Subcutaneous abdominal adipose tissue (tissue), 5 donors: ENCODE results near the gene GMEB2.
A peak's percentile ranks its signal among the peaks of the same experiment; 100 is the strongest.
"Not testable (repeated sequence)": the region's sequence is repeated elsewhere in the genome, so short reads cannot be mapped to it uniquely, and the experiment has no call there.

Experiments used
- H3K27ac ChIP-seq: one replicate; pipeline ENCODE4 v1.7.0; 2013; ENCODE audit warnings: low read depth, mild to moderate bottlenecking, inconsistent platforms, low read length, moderate library complexity
- H3K27me3 ChIP-seq, 5 donors: one replicate each; pipeline ENCODE4 v1.7.0; 2013; ENCODE audit warnings: low read length in 5 of 5, inconsistent platforms in 1 of 5; ENCODE audit not compliant: control insufficient read depth in 5 of 5, insufficient read depth in 4 of 5
- H3K36me3 ChIP-seq, 5 donors: one replicate each; pipeline ENCODE4 v1.7.0; 2013; ENCODE audit warnings: low read length in 5 of 5; ENCODE audit not compliant: control insufficient read depth in 5 of 5, insufficient read depth in 5 of 5
- H3K4me1 ChIP-seq, 5 donors: one replicate each; pipeline ENCODE4 v1.7.0; 2013; ENCODE audit warnings: low read length in 5 of 5, mild to moderate bottlenecking in 3 of 5, moderate library complexity in 1 of 5; ENCODE audit not compliant: control insufficient read depth in 5 of 5, insufficient read depth in 5 of 5
- H3K4me3 ChIP-seq, 5 donors: one replicate each; pipeline ENCODE4 v1.7.0; 2013; ENCODE audit warnings: low read length in 5 of 5, low read depth in 1 of 5
- H3K9ac ChIP-seq, 5 donors: one replicate each; pipeline ENCODE4 v1.7.0; 2013; ENCODE audit warnings: low read length in 5 of 5, mild to moderate bottlenecking in 4 of 5, moderate library complexity in 3 of 5
- H3K9me3 ChIP-seq, 5 donors: one replicate each; pipeline ENCODE4 v1.7.0; 2013; ENCODE audit warnings: low read length in 5 of 5; ENCODE audit not compliant: control insufficient read depth in 5 of 5
- donor health status: healthy.
- donor health status: healthy.
- donor health status: healthy.
- donor health status: healthy.
- donor health status: healthy.

Gene GMEB2

GRCh38 chr20:63640686-63641085 lies 13.8 kb upstream of the GMEB2 start:
- not testable (repeated sequence) for H3K27ac ChIP-seq, H3K9me3 ChIP-seq, H3K9ac ChIP-seq, H3K27me3 ChIP-seq, H3K36me3 ChIP-seq
- peak overlapping the region in 2 of 5 donors; percentile 26 to 34 for H3K4me3 ChIP-seq
- H3K4me1 ChIP-seq, result peaks cover 0 to 24% (median 13%) of the 10 kb centered on the region in 5 donors

GRCh38 chr20:63640086-63640485 lies 13.2 kb upstream of the GMEB2 start:
- peaks cover 0 to 4% (median 0%) of the 10 kb centered on the region in 5 donors for H3K36me3 ChIP-seq
- H3K4me1 ChIP-seq, result peaks cover 0 to 24% (median 13%) of the 10 kb centered on the region in 5 donors
- no peak overlapping the region for H3K27ac ChIP-seq
- no peak overlapping the region for H3K9ac ChIP-seq
- peaks cover 0 to 3% (median 0%) of the 10 kb centered on the region in 5 donors for H3K27me3 ChIP-seq
- no peaks in the 10 kb centered on the region for H3K9me3 ChIP-seq
- peak overlapping the region in 3 of 5 donors; percentile 11 to 38 (median 37) for H3K4me3 ChIP-seq

GRCh38 chr20:63639093-63639975 lies 12.4 kb upstream of the GMEB2 start:
- Histone ChIP-seq H3K4me1 (peaks cover 0 to 24% (median 13%) of the 10 kb centered on the region in 5 donors), H3K36me3 (peaks cover 0 to 4% (median 0%) of the 10 kb centered on the region in 5 donors), H3K27me3 (peaks cover 0 to 3% (median 0%) of the 10 kb centered on the region in 5 donors), H3K9ac (no peak overlapping the region), H3K4me3 (peak overlapping the region in 3 of 5 donors; percentile 11 to 38 (median 37)), H3K27ac (no peak overlapping the region), H3K9me3 (no peaks in the 10 kb centered on the region)

- Histone ChIP-seq H3K9me3 (no peaks in the 10 kb centered on the region), H3K4me1 (peaks cover 0 to 19% (median 6%) of the 10 kb centered on the region in 5 donors), H3K27ac (no peak overlapping the region), H3K4me3 (no peak overlapping the region), H3K36me3 (no peaks in the 10 kb centered on the region), H3K27me3 (no peaks in the 10 kb centered on the region), H3K9ac (no peak overlapping the region)
Observed at GRCh38 chr20:63636752-63637628, 10.1 kb upstream of the GMEB2 start.

GRCh38 chr20:63635431-63636141 lies 8.7 kb upstream of the GMEB2 start:
- Histone ChIP-seq H3K9me3 (no peaks in the 10 kb centered on the region), H3K4me3 (no peak overlapping the region), H3K36me3 (no peaks in the 10 kb centered on the region), H3K9ac (no peak overlapping the region), H3K27ac (no peak overlapping the region), H3K4me1 (peaks cover 0 to 19% (median 4%) of the 10 kb centered on the region in 5 donors), H3K27me3 (no peaks in the 10 kb centered on the region)

GRCh38 chr20:63633732-63634131 lies 6.8 kb upstream of the GMEB2 start:
- H3K27ac ChIP-seq, result no peak overlapping the region
- no peaks in the 10 kb centered on the region for H3K27me3 ChIP-seq
- no peak overlapping the region for H3K9ac ChIP-seq
- H3K36me3 ChIP-seq, result no peaks in the 10 kb centered on the region
- H3K9me3 ChIP-seq, result no peaks in the 10 kb centered on the region
- peaks cover 0 to 7% (median 5%) of the 10 kb centered on the region in 5 donors for H3K4me1 ChIP-seq
- no peak overlapping the region for H3K4me3 ChIP-seq

GRCh38 chr20:63631426-63631825 lies 4.5 kb upstream of the GMEB2 start:
- H3K4me3 ChIP-seq, H3K27ac ChIP-seq, H3K9me3 ChIP-seq, H3K9ac ChIP-seq, H3K27me3 ChIP-seq, H3K36me3 ChIP-seq: not testable (repeated sequence)
- H3K4me1 ChIP-seq, result peaks cover 0 to 22% (median 17%) of the 10 kb centered on the region in 5 donors

GRCh38 chr20:63630956-63631355 lies 4.1 kb upstream of the GMEB2 start:
- H3K27ac ChIP-seq, H3K9me3 ChIP-seq, H3K4me3 ChIP-seq, H3K9ac ChIP-seq, H3K27me3 ChIP-seq, H3K36me3 ChIP-seq: not testable (repeated sequence)
- peaks cover 0 to 27% (median 21%) of the 10 kb centered on the region in 5 donors for H3K4me1 ChIP-seq

GRCh38 chr20:63628246-63628975 lies 1.5 kb upstream of the GMEB2 start:
- Histone ChIP-seq H3K9me3 (no peaks in the 10 kb centered on the region), H3K4me1 (peaks cover 0 to 31% (median 24%) of the 10 kb centered on the region in 5 donors), H3K4me3 (peak overlapping the region; percentile 69 to 98 (median 81)), H3K9ac (peak overlapping the region; percentile 68 to 96 (median 89)), H3K36me3 (no peaks in the 10 kb centered on the region), H3K27ac (peak overlapping the region; percentile 35), H3K27me3 (no peaks in the 10 kb centered on the region)
